ENCODE data around the gene SERPINA9.
"Not testable (repeated sequence)": the region's sequence is repeated elsewhere in the genome, so short reads cannot be mapped to it uniquely, and the experiment has no call there.

Gene SERPINA9

GRCh38 chr14:94501588-94502516, 25.9 kb upstream of the SERPINA9 start:
- no peaks in the 10 kb centered on the region for H3K9me3 Mint-ChIP-seq
- H3K27me3 Mint-ChIP-seq, result peaks cover 2% of the 10 kb centered on the region
- H3K4me1 Mint-ChIP-seq (ENCODE audit: low read depth), result no peaks in the 10 kb centered on the region
- intact Hi-C loops (cut with micrococcal nuclease), result no loop called here
- H3K27ac Mint-ChIP-seq, result no peak overlapping the region
- H3K4me3 Mint-ChIP-seq, result no peak overlapping the region
- no peaks in the 10 kb centered on the region for H3K36me3 Mint-ChIP-seq (ENCODE audit: low read depth)

- intact Hi-C loops (cut with micrococcal nuclease), result no loop called here
- Mint-ChIP-seq H3K27ac (no peak overlapping the region), H3K4me3 (no peak overlapping the region), H3K36me3 (ENCODE audit: low read depth) (no peaks in the 10 kb centered on the region), H3K9me3 (no peaks in the 10 kb centered on the region), H3K27me3 (peaks cover 2% of the 10 kb centered on the region), H3K4me1 (ENCODE audit: low read depth) (no peaks in the 10 kb centered on the region)
Measured at GRCh38 chr14:94500264-94500663, 24.3 kb upstream of the SERPINA9 start.

- intact Hi-C loops (cut with micrococcal nuclease), result no loop called here
- no peaks in the 10 kb centered on the region for H3K9me3 Mint-ChIP-seq
- no peaks in the 10 kb centered on the region for H3K4me1 Mint-ChIP-seq (ENCODE audit: low read depth)
- peaks cover 2% of the 10 kb centered on the region for H3K27me3 Mint-ChIP-seq
- H3K36me3 Mint-ChIP-seq (ENCODE audit: low read depth), result no peaks in the 10 kb centered on the region
- H3K4me3 Mint-ChIP-seq, result no peak overlapping the region
- H3K27ac Mint-ChIP-seq, result no peak overlapping the region
Measured at GRCh38 chr14:94499673-94500072, 23.7 kb upstream of the SERPINA9 start.

GRCh38 chr14:94498215-94498614, 22.2 kb upstream of the SERPINA9 start:
- H3K27me3 Mint-ChIP-seq, result peaks cover 2% of the 10 kb centered on the region
- H3K4me1 Mint-ChIP-seq (ENCODE audit: low read depth), result no peaks in the 10 kb centered on the region
- no peaks in the 10 kb centered on the region for H3K9me3 Mint-ChIP-seq
- H3K4me3 Mint-ChIP-seq, result no peak overlapping the region
- intact Hi-C loops (cut with micrococcal nuclease), result no loop called here
- H3K27ac Mint-ChIP-seq, result no peak overlapping the region
- H3K36me3 Mint-ChIP-seq (ENCODE audit: low read depth), result no peaks in the 10 kb centered on the region

DNA sequence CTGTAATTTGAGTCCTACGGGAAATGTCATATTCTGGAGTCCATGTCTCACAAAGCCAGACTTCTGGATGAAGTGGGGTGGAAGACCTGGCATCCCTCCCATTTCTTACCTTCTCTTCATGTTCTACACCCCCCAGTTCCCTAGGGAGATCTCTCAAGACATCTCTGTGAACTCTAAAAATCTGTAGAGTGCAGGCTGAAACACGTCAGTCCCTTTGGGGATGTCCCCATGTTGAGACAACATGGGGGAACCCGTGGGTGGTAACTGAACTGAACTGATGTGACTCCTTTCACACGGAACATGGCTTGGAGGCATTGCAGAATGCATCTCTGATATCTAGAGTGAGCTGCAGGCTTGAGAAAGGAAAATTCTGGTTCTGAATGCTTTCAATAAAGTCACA, 18.1 kb upstream of the SERPINA9 start:
- intact Hi-C loops (cut with micrococcal nuclease), result no loop called here
- Mint-ChIP-seq H3K9me3 (no peaks in the 10 kb centered on the region), H3K4me1 (ENCODE audit: low read depth) (no peaks in the 10 kb centered on the region), H3K4me3 (no peak overlapping the region), H3K27me3 (no peaks in the 10 kb centered on the region), H3K27ac (no peak overlapping the region), H3K36me3 (ENCODE audit: low read depth) (no peaks in the 10 kb centered on the region)

- no peaks in the 10 kb centered on the region for H3K4me1 Mint-ChIP-seq (ENCODE audit: low read depth)
- H3K4me3 Mint-ChIP-seq, result no peak overlapping the region
- no peaks in the 10 kb centered on the region for H3K9me3 Mint-ChIP-seq
Measured at GRCh38 chr14:94491511-94491910, 15.5 kb upstream of the SERPINA9 start.

DNA sequence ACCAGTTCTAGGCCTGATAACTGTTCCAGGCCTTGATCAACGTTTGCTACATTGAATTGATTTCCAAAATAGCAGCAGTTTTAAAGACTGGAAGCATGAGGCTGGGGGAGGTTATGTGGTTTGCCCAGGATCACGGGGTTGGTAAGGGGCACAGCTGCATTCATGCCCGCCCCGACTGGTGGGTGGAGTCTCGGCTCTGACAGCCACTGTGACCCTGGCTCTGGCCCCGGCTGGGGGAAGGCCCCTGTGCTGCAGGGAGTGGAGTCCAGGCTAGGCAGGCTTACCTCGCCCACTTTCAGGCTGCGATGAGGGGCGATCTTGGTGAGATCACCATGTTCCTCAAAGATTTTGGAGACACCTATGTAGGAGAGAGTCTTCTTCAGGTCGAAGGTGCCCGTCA, 13.3 kb upstream of the SERPINA9 start:
- H3K36me3 Mint-ChIP-seq (ENCODE audit: low read depth), result no peaks in the 10 kb centered on the region
- H3K27me3 Mint-ChIP-seq, result peaks cover 15% of the 10 kb centered on the region
- intact Hi-C loops (cut with micrococcal nuclease), result no loop called here
- no peak overlapping the region for H3K27ac Mint-ChIP-seq
- H3K4me3 Mint-ChIP-seq, result no peak overlapping the region
- H3K4me1 Mint-ChIP-seq (ENCODE audit: low read depth), result no peaks in the 10 kb centered on the region
- no peaks in the 10 kb centered on the region for H3K9me3 Mint-ChIP-seq

More at GRCh38 chr14:94491511-94491910, 15.5 kb upstream of the SERPINA9 start:
- intact Hi-C loops (cut with micrococcal nuclease), result no loop called here
- Mint-ChIP-seq H3K27ac (no peak overlapping the region), H3K36me3 (ENCODE audit: low read depth) (no peaks in the 10 kb centered on the region), H3K27me3 (peaks cover 9% of the 10 kb centered on the region)

- H3K4me3 Mint-ChIP-seq, result no peak overlapping the region
- H3K36me3 Mint-ChIP-seq (ENCODE audit: low read depth), result no peaks in the 10 kb centered on the region
- H3K9me3 Mint-ChIP-seq, result no peaks in the 10 kb centered on the region
- intact Hi-C loops (cut with micrococcal nuclease), result loop anchor here (1.0 kb wide), 2 partner anchors 53 to 132 kb away; no protein-coding TSS in a partner anchor
- H3K27ac Mint-ChIP-seq, result no peak overlapping the region
- no peaks in the 10 kb centered on the region for H3K4me1 Mint-ChIP-seq (ENCODE audit: low read depth)
- peaks cover 20% of the 10 kb centered on the region for H3K27me3 Mint-ChIP-seq
Measured at GRCh38 chr14:94486883-94487282, 10.9 kb upstream of the SERPINA9 start.

DNA sequence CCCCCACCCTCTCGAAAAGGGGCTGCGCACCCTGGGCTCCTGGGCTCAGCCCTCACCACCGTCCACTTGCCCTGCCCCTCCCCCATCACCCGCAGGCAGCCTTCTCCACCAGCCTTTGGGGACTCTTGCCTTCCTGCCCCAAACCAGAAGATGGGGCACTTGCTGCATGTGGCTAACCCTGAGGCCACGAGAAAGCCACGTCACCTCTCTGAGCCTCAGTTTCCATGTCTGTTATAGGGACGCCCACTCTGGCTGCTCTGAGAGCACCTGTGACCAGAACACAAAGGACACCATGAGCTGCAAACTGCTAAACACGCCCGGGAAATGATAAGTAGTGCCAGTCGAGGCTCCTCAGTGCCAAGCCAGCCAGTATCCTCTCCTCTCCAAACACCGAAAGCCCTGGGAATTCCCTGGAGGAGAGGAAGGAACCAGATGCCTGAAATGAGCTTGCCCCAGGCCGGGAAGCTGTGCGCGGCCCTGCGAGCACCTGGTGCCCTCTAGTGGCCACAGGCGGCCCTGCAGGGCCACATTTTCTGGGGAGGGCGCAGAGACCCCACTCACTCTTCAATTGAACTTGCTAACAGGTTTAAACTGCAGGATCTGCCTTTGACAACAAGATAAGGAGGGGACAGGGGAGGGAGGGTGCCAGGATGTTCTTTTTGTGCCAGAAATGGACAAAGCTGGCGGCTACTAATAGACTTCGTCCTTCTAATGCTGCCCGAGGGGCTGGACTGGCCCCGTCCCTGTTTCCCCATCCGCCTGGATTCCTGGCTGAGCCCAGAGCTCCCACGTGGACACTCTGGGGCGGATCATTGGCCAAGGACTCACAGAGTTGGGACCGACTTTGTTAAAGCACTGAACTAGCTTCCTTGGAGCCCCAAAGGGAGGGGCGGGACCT, 10.2 kb upstream of the SERPINA9 start:
- peaks cover 20% of the 10 kb centered on the region for H3K27me3 Mint-ChIP-seq

GRCh38 chr14:94484481-94484880, 8.5 kb upstream of the SERPINA9 start:
- Mint-ChIP-seq H3K4me1 (ENCODE audit: low read depth) (no peaks in the 10 kb centered on the region), H3K9me3 (no peaks in the 10 kb centered on the region), H3K27ac (no peak overlapping the region), H3K36me3 (ENCODE audit: low read depth) (no peaks in the 10 kb centered on the region), H3K4me3 (no peak overlapping the region), H3K27me3 (peaks cover 20% of the 10 kb centered on the region)
- intact Hi-C loops (cut with micrococcal nuclease), result no loop called here

More for the DNA sequence above, 10.2 kb upstream of the SERPINA9 start:
- Mint-ChIP-seq H3K4me1 (ENCODE audit: low read depth) (no peaks in the 10 kb centered on the region), H3K27ac (no peak overlapping the region), H3K9me3 (no peaks in the 10 kb centered on the region), H3K36me3 (ENCODE audit: low read depth) (no peaks in the 10 kb centered on the region), H3K4me3 (no peak overlapping the region)
- intact Hi-C loops (cut with micrococcal nuclease), result loop anchor here (1.0 kb wide), 2 partner anchors 52 to 131 kb away; no protein-coding TSS in a partner anchor

GRCh38 chr14:94483729-94484275, 7.8 kb upstream of the SERPINA9 start:
- no peak overlapping the region for H3K27ac Mint-ChIP-seq
- no peaks in the 10 kb centered on the region for H3K4me1 Mint-ChIP-seq (ENCODE audit: low read depth)
- intact Hi-C loops (cut with micrococcal nuclease), result no loop called here
- H3K27me3 Mint-ChIP-seq, result peaks cover 22% of the 10 kb centered on the region
- H3K9me3 Mint-ChIP-seq, result peaks cover 5% of the 10 kb centered on the region
- no peak overlapping the region for H3K4me3 Mint-ChIP-seq
- no peaks in the 10 kb centered on the region for H3K36me3 Mint-ChIP-seq (ENCODE audit: low read depth)

GRCh38 chr14:94483071-94483451, 7.1 kb upstream of the SERPINA9 start:
- Mint-ChIP-seq H3K36me3 (ENCODE audit: low read depth) (no peaks in the 10 kb centered on the region), H3K4me1 (ENCODE audit: low read depth) (no peaks in the 10 kb centered on the region), H3K27me3 (peaks cover 24% of the 10 kb centered on the region), H3K27ac (no peak overlapping the region), H3K4me3 (no peak overlapping the region), H3K9me3 (peaks cover 13% of the 10 kb centered on the region)
- intact Hi-C loops (cut with micrococcal nuclease), result no loop called here

DNA sequence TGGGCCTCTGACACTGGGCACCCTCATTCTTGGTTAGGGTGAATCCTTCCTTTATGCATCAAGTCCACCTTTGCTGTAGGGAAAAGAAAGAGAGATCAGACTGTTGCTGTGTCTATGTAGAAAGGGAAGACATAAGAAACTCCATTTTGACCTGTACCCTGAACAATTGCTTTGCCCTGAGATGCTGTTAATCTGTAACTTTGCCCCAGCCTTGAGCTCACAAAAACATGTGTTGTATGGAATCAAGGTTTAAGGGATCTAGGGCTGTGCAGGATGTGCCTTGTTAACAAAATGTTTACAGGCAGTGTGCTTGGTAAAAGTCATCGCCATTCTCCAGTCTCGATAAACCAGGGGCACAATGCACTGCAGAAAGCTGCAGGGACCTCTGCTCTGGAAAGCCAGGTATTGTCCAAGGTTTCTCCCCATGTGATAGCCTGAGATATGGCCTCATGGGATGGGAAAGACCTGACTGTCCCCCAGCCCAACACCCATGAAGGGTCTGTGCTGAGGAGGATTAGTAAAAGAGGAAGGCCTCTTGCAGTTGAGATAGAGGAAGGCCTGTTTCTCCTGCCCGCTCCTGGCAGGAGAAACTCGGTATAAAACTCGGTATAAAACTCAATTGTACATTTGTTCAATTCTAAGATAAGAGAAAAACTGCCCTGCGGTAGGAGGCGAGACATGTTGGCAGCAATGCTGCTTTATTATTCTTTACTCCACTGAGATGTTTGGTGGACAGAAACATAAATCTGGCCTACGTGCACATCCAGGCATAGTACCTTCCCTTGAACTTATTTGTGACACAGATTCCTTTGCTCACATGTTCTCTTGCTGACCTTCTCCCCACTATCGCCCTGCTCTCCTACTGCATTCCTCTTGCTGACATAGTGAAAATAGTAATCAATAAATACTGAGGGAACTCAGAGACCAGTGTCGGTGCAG, 6.4 kb upstream of the SERPINA9 start:
- Mint-ChIP-seq H3K27me3 (peaks cover 21% of the 10 kb centered on the region), H3K9me3 (peaks cover 19% of the 10 kb centered on the region)
- H3K4me1 Mint-ChIP-seq (ENCODE audit: low read depth); intact Hi-C loops (cut with micrococcal nuclease); H3K27ac Mint-ChIP-seq; H3K4me3 Mint-ChIP-seq; H3K36me3 Mint-ChIP-seq (ENCODE audit: low read depth): not testable (repeated sequence)
